BLaER1 (cell line): ENCODE results near the gene LGALS3.

Experiments used
- H3K27ac ChIP-seq: shearing (Covaris generic); formaldehyde crosslinking; 2 replicates; pipeline ENCODE4 v1.8.1; 2022
- H3K27me3 ChIP-seq: shearing (Covaris generic); formaldehyde crosslinking; 2 replicates; pipeline ENCODE4 v1.8.1; 2022
- H3K36me3 ChIP-seq: shearing (Covaris generic); formaldehyde crosslinking; 2 replicates; pipeline ENCODE4 v1.8.1; 2022
- H3K4me1 ChIP-seq: shearing (Covaris generic); formaldehyde crosslinking; 2 replicates; pipeline ENCODE4 v1.8.1; 2022
- H3K4me2 ChIP-seq: shearing (Covaris generic); formaldehyde crosslinking; 2 replicates; pipeline ENCODE4 v1.8.1; 2022
- H3K4me3 ChIP-seq: shearing (Covaris generic); formaldehyde crosslinking; 2 replicates; pipeline ENCODE4 v1.8.1; 2022
- H3K9ac ChIP-seq: shearing (Covaris generic); formaldehyde crosslinking; 2 replicates; pipeline ENCODE4 v1.8.1; 2022
- H3K9me3 ChIP-seq: shearing (Covaris generic); formaldehyde crosslinking; 2 replicates; pipeline ENCODE4 v1.8.1; 2022
- H4K20me1 ChIP-seq: shearing (Covaris generic); formaldehyde crosslinking; 2 replicates; pipeline ENCODE4 v1.8.1; 2022
- Cebpa-rat ChIP-seq: shearing (Covaris generic); IDR thresholded peaks from 2 replicates; pipeline ENCODE4 v1.8.1; 2022

The LGALS3 gene

DNA sequence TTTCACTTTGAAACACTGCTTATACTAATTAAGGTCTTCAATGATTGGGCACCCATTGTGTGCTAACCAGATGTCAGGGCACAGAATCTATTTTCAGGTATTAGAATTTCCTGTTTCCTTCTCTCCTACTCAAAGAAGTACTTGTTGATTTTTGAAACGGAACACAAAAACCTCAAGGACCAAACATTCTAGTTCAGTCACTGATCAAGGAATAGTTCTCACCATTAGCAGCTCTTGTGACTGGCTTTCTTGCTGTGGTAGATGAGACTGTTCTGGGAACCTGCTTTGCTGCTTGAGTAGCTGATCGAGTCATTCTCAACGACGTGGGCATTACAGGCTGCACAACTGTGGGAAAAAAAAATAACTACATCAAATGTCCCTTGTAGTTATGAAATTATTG lies 51.4 kb downstream of the LGALS3 start:
- no peaks in the 10 kb centered on the region for H3K27me3 ChIP-seq
- peaks cover 52% of the 10 kb centered on the region for H3K4me1 ChIP-seq
- H3K9me3 ChIP-seq = no peaks in the 10 kb centered on the region
- H3K36me3 ChIP-seq = peaks cover 92% of the 10 kb centered on the region
- H3K9ac ChIP-seq = peak overlapping the region; percentile 51; the same call in 1 of the 2 replicates
- no peaks in the 10 kb centered on the region for H4K20me1 ChIP-seq
- H3K4me3 ChIP-seq = peak overlapping the region; percentile 14; the same call in 1 of the 2 replicates
- no peak for TF ChIP-seq Cebpa-rat
- H3K27ac ChIP-seq = peak overlapping the region; percentile 61
- H3K4me2 ChIP-seq = peak overlapping the region; percentile 75

DNA sequence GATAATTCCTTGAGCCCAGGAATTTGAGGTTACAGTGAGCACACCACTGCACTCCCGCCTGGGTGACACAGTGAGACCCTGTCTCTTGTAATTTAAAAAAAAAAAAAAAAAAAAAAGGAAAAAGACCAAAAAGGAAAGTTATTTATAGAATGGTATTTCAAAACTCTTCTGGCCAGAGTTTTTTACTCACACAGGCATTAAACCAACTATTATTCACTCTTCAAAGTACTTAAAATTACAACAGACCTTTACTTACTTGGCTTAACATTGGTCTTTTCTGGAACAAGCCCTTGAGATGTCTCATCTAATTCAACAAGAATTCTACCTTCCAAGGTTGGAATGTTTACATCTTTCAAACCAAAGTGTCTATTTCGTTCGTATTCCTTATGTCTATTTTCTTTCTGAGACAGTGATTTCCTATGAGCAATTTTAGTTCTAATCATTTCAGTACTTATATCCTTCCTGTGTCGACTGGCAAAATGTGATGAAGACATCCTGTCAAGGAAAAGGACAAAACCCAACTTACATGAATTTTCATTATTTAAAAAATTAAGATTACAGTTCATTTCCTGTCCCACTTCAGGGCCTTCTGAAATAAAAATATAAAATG lies 59.7 kb downstream of the LGALS3 start:
- no peaks in the 10 kb centered on the region for H4K20me1 ChIP-seq
- peaks cover 49% of the 10 kb centered on the region for H3K36me3 ChIP-seq
- H3K4me3 ChIP-seq = peak overlapping the region; percentile 81; the same call in 1 of the 2 replicates
- no peak overlapping the region for H3K9ac ChIP-seq
- TF ChIP-seq Cebpa-rat = no peak
- H3K9me3 ChIP-seq = no peaks in the 10 kb centered on the region
- no peaks in the 10 kb centered on the region for H3K27me3 ChIP-seq
- no peak overlapping the region for H3K27ac ChIP-seq
- peaks cover 42% of the 10 kb centered on the region for H3K4me1 ChIP-seq
- H3K4me2 ChIP-seq = peak overlapping the region; percentile 93

DNA sequence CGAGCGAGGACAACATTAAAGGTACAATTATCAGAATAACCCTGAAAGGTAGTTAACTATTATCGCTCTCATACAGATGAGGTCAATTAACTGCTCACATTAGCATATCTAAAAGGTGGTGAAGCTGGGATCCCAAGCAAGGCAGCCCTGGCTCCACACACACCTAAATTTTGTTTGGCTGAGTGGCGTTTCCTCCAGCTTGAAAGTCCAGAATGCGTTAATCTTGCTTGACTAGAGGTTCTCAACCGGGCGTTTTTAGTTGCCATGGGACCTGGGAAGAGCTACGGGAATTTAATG lies 61.8 kb downstream of the LGALS3 start:
- H3K27ac ChIP-seq = peak overlapping the region; percentile 77
- H3K9ac ChIP-seq = peak overlapping the region; percentile 85
- H3K4me1 ChIP-seq = peaks cover 33% of the 10 kb centered on the region
- no peaks in the 10 kb centered on the region for H4K20me1 ChIP-seq
- H3K27me3 ChIP-seq = no peaks in the 10 kb centered on the region
- no peaks in the 10 kb centered on the region for H3K9me3 ChIP-seq
- H3K4me3 ChIP-seq = peak overlapping the region; percentile 81
- TF ChIP-seq Cebpa-rat = no peak
- H3K36me3 ChIP-seq = peaks cover 29% of the 10 kb centered on the region
- peak overlapping the region; percentile 93 for H3K4me2 ChIP-seq

DNA sequence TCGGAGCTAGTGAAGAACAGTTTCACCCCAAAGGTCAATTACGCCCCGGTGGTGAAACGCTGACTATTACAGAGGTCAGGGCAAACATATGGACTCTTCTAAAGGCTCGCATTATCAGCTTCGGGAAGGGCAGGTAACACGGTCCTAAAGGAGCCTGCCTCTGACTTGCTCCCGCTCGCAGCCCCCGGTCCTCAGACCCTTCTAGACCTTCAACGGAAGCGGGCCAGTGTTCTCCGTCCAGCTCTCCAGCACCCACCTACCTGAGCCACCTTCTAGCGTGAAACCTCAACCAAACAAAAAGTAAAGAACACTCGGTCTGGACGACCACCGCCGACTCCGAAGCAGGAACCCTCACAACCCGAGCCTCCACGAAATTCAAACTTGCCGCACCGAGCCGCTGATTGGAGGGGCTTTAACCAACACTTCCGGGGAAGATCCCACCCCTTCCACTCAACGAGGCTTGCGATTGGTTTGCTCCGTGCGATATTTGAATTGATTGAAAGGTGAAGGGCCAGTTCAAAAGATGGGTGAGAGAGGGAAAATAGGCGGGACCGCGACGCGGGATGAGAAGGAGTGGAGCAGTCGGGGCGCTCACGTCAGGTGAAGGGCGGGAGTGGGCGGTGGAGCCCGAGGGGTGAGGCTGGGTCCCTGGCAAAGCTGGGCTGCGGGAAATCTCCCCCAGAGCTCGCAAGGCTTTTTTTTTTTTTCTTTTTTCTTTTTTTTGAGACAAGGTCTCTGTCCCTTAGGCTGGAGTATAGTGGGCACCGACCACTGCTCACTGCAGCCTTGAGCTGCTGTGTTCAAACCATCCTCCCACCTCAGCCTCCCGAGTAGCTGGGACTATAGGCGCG lies 62.4 kb downstream of the LGALS3 start, which contains the start of gene DLGAP5:
DLGAP5 (minus strand) TSS at position 383 of the 851 bp plus-strand sequence. CDS start 2,406 bp downstream, outside the sequence.
- TF ChIP-seq Cebpa-rat = no peak
- Histone ChIP-seq H3K4me1 (peaks cover 33% of the 10 kb centered on the region), H3K4me2 (peak within 1 kb of the TSS; percentile 93), H3K27me3 (no peaks in the 10 kb centered on the region), H3K9ac (peak within 1 kb of the TSS; percentile 85), H3K36me3 (peaks cover 24% of the 10 kb centered on the region), H3K9me3 (no peaks in the 10 kb centered on the region), H3K27ac (peak within 1 kb of the TSS; percentile 77), H4K20me1 (no peaks in the 10 kb centered on the region), H3K4me3 (peak within 1 kb of the TSS; percentile 81)

DNA sequence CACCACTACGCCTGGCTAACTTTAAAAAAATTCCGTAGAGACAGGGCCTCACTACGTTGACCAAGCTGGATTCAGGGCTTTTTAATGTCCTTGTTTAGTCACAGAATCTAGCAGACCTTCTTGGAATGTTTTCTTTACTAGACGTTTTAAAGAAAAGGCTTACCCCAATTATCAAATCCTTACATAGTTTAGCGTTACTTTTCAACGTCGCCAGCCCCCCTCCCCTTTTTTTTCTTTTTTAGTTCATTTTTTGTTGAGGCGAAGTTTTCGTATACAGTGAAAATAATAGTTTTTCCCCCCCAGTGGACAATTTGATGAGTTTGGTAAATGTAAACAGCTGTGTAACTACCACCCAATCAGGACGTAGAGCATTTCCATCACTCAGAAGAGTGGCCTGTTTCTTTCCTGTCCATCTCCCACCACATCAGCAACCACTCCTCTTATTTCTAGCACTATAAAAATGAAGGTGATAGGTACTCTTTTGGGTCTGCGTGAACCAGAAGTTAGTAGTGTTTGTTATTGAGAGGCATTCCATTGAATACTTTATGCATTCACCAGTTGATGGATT lies 63.1 kb downstream of the LGALS3 start:
- H3K27ac ChIP-seq = peak overlapping the region; percentile 39; the same call in 1 of the 2 replicates
- H3K9ac ChIP-seq = peak overlapping the region; percentile 85; the same call in 1 of the 2 replicates
- TF ChIP-seq Cebpa-rat = no peak
- H3K27me3 ChIP-seq = no peaks in the 10 kb centered on the region
- H3K9me3 ChIP-seq = no peaks in the 10 kb centered on the region
- H4K20me1 ChIP-seq = no peaks in the 10 kb centered on the region
- peaks cover 17% of the 10 kb centered on the region for H3K36me3 ChIP-seq
- H3K4me2 ChIP-seq = peak overlapping the region; percentile 69
- H3K4me3 ChIP-seq = peak overlapping the region; percentile 81
- peaks cover 33% of the 10 kb centered on the region for H3K4me1 ChIP-seq

DNA sequence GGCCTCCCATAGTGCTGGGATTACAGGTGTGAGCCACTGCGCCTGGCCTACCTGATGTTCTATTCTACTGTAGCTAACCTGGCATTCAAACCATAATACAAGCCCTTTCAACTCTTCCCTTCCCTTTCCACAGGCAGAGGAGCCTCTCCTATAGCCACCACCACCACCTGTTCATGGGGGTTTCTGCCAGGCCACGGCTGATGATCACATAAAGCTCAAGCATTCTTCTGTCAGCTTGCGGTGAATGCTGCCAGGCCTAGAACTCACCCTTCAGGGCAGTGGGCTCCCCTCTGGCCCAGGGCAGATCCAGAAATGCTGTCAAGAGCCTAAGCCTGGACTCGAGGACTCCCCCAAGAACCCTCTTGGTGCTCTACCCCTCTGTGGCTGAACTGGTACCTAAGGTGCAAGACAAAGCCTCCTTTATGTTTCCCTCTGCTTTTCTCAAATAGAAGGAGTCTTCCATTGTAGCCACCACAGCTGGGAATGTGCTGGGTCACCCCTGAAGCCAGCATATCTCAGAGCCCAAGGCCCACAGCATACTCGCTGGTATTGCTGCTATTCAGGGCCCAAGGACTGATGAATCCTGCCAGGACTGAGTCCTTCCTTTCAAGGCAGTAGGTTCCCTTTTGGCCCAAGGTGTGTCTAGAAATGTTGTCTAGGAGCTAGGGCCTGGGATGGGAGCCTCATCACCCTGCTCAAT lies 65.8 kb downstream of the LGALS3 start:
- Histone ChIP-seq H3K4me1 (peaks cover 18% of the 10 kb centered on the region), H3K27me3 (no peaks in the 10 kb centered on the region)

More for the DNA sequence above, 65.8 kb downstream of the LGALS3 start:
- Histone ChIP-seq H3K4me2 (no peak overlapping the region), H3K4me3 (no peak overlapping the region), H3K9me3 (no peaks in the 10 kb centered on the region), H4K20me1 (no peaks in the 10 kb centered on the region), H3K9ac (no peak overlapping the region), H3K36me3 (no peaks in the 10 kb centered on the region), H3K27ac (no peak overlapping the region)
- TF ChIP-seq Cebpa-rat = no peak
